Kidney (tissue), 14 donors: Measurements from ENCODE around the gene AKAP13. TPM values are rescaled to one million over a fixed set of nuclear protein-coding genes. Genes with fewer than 3 reads are reported as not detected.

Experiments
- DNase-seq, 5 donors: peaks; one replicate each; pipeline ENCODE4 v3.0.0-alpha.2; 2013 to 2020
- FAIRE-seq: peaks from 2 replicates; lab custom pipeline; 2012; peaks lifted over from hg19 to GRCh38; lab: Jason Lieb, UNC
- H3K27ac ChIP-seq, 2 donors: one replicate each; pipeline ENCODE4 v1.7.0; 2013; ENCODE audit warnings: low read depth in 2 of 2, low read length in 2 of 2, inconsistent platforms in 1 of 2
- H3K27me3 ChIP-seq: one replicate; pipeline ENCODE4 v1.7.1; 2013; ENCODE audit warnings: low read length, inconsistent platforms; ENCODE audit not compliant: control insufficient read depth, insufficient read depth
- H3K36me3 ChIP-seq, 3 donors: one replicate each; pipeline versions ENCODE4 v1.7.0 to v1.7.1; 2013; ENCODE audit warnings: low read length in 3 of 3, control low read depth in 1 of 3, inconsistent platforms in 1 of 3; ENCODE audit not compliant: insufficient read depth in 3 of 3, control insufficient read depth in 2 of 3
- H3K4me1 ChIP-seq, 3 donors: one replicate each; pipeline versions ENCODE4 v1.7.0 to v1.7.1; 2013; ENCODE audit warnings: low read length in 3 of 3, inconsistent platforms in 1 of 3, low read depth in 1 of 3; ENCODE audit not compliant: control insufficient read depth in 2 of 3, insufficient read depth in 2 of 3
- H3K4me3 ChIP-seq, 3 donors: one replicate each; pipeline versions ENCODE4 v1.7.0 to v1.8.1; 2013; ENCODE audit warnings: low read length in 3 of 3, control low read depth in 1 of 3, inconsistent platforms in 1 of 3
- H3K9ac ChIP-seq, 3 donors: one replicate each; pipeline versions ENCODE4 v1.7.0 to v1.7.1; 2013; ENCODE audit warnings: low read length in 3 of 3, control low read depth in 1 of 3, inconsistent platforms in 1 of 3
- H3K9me3 ChIP-seq, 3 donors: one replicate each; pipeline versions ENCODE4 v1.7.0 to v1.7.1; 2013; ENCODE audit warnings: low read length in 3 of 3, control low read depth in 1 of 3, inconsistent platforms in 1 of 3; ENCODE audit not compliant: control insufficient read depth in 2 of 3, insufficient read depth in 1 of 3
- CTCF ChIP-seq: IDR thresholded peaks from 3 replicates; pipeline ENCODE4 v1.5.1; 2012; ENCODE audit warnings: mild to moderate bottlenecking, moderate library complexity, borderline replicate concordance; ENCODE audit not compliant: insufficient read depth; ENCODE audit errors: extremely low read depth
- intact Hi-C: fragments of 100-400 bp; cut with DNase I; formaldehyde crosslinking; loops from one replicate; pipeline ENCODE4 v1.11.1; 2022
- polyA plus RNA-seq: library from polyadenylated mRNA; stranded (reverse); fragments of 350-450 nt; fragmentation: Illumina TruSeq; extraction: RNeasy Lipid Tissue Mini Kit (QIAGEN cat#74804); gene quantifications from one replicate; pipeline ENCODE4 v1.2.3, GENCODE V29; 2014; ENCODE audit warnings: low read depth, low replicate concordance; ENCODE audit not compliant: insufficient read depth
- total RNA-seq: library from RNA; stranded (reverse); fragmentation: NEBNext Ultra II Directional; extraction: Animal tissue kit (Norgen Biotek cat#: 25700); gene quantifications from one replicate; pipeline ENCODE4 v1.2.1, GENCODE V29; 2021
- donor health status: control.
- donor health status: control.
- donor health status: control.
- donor health status: control.
- donor health status: control.
- donor health status: DM: yes; HTN: yes; CAD: no.
- donor health status: Normal renal cell carcinoma (clear cell type).

Gene AKAP13
- total and polyA plus RNA-seq, 2 donors from 2014 or later: 18.8 to 174 TPM

- peaks cover 10 to 52% (median 41%) of the 10 kb centered on the region in 3 donors for H3K36me3 ChIP-seq
- intact Hi-C loops: no loop called here
- FAIRE-seq (no peak), DNase-seq (no peak)
- no peak overlapping the region for H3K9ac ChIP-seq
- TF ChIP-seq CTCF: no peak
- H3K9me3 ChIP-seq: no peaks in the 10 kb centered on the region
- no peak overlapping the region for H3K4me3 ChIP-seq
- no peaks in the 10 kb centered on the region for H3K4me1 ChIP-seq
- H3K27me3 ChIP-seq: no peaks in the 10 kb centered on the region
- no peak overlapping the region for H3K27ac ChIP-seq
Measured at GRCh38 chr15:85741021-85741421, 360.6 kb downstream of the AKAP13 start.

- Histone ChIP-seq H3K36me3 (peaks cover 10 to 53% (median 39%) of the 10 kb centered on the region in 3 donors), H3K9me3 (no peaks in the 10 kb centered on the region), H3K27ac (no peak overlapping the region), H3K4me3 (no peak overlapping the region), H3K9ac (no peak overlapping the region), H3K27me3 (no peaks in the 10 kb centered on the region), H3K4me1 (no peaks in the 10 kb centered on the region)
- intact Hi-C loops: no loop called here
- no peak for TF ChIP-seq CTCF
- no peak for DNase-seq
- no peak for FAIRE-seq
Measured at GRCh38 chr15:85741662-85742061, 361.3 kb downstream of the AKAP13 start.

GRCh38 chr15:85742186-85742821, 361.9 kb downstream of the AKAP13 start:
- DNase-seq (peak in 1 of 5 donors; percentile 53), FAIRE-seq (no peak)
- no peak overlapping the region for H3K4me3 ChIP-seq
- H3K27me3 ChIP-seq: no peaks in the 10 kb centered on the region
- no peaks in the 10 kb centered on the region for H3K9me3 ChIP-seq
- TF ChIP-seq CTCF: no peak
- H3K27ac ChIP-seq: no peak overlapping the region
- intact Hi-C loops: no loop called here
- no peak overlapping the region for H3K9ac ChIP-seq
- no peaks in the 10 kb centered on the region for H3K4me1 ChIP-seq
- H3K36me3 ChIP-seq: peaks cover 11 to 53% (median 45%) of the 10 kb centered on the region in 3 donors
